VCaP (cell line): ENCODE data around the gene ELAPOR1.

Experiments used
- H3K27ac ChIP-seq: fragments of 450-650 bp; 2 replicates; pipeline ENCODE4 v1.5.1; 2017
- CTCF ChIP-seq: fragments of 450-650 bp; conservative IDR thresholded peaks from 2 replicates; pipeline ENCODE4 v1.5.1; 2017; ENCODE audit warnings: mild to moderate bottlenecking, moderate library complexity

Gene ELAPOR1

GRCh38 chr1:109099938-109100773 lies 13.8 kb upstream of the ELAPOR1 start:
- H3K27ac ChIP-seq: peak overlapping the region; percentile 98
- TF ChIP-seq CTCF: peak; percentile 93

- TF ChIP-seq CTCF: no peak
These were observed 9.4 kb upstream of the ELAPOR1 start for GRCh38 chr1:109104364-109105151.

GRCh38 chr1:109105881-109106280 lies 8.0 kb upstream of the ELAPOR1 start:
- no peak overlapping the region for H3K27ac ChIP-seq
- no peak for TF ChIP-seq CTCF

More at GRCh38 chr1:109104364-109105151, 9.4 kb upstream of the ELAPOR1 start:
- no peak overlapping the region for H3K27ac ChIP-seq

- H3K27ac ChIP-seq: no peak overlapping the region
- TF ChIP-seq CTCF: no peak
These were observed 6.1 kb upstream of the ELAPOR1 start for GRCh38 chr1:109107785-109108184.

GRCh38 chr1:109109906-109110305 lies 4.0 kb upstream of the ELAPOR1 start:
- H3K27ac ChIP-seq: no peak overlapping the region
- no peak for TF ChIP-seq CTCF

- TF ChIP-seq CTCF: no peak
- H3K27ac ChIP-seq: no peak overlapping the region
These were observed 2.4 kb upstream of the ELAPOR1 start for GRCh38 chr1:109111386-109112055.
